ENCODE data around the gene TSPEAR.

GRCh38 chr21:44599264-44600029, 111.9 kb downstream of the TSPEAR start:
- TF ChIP-seq, protein P1, sequence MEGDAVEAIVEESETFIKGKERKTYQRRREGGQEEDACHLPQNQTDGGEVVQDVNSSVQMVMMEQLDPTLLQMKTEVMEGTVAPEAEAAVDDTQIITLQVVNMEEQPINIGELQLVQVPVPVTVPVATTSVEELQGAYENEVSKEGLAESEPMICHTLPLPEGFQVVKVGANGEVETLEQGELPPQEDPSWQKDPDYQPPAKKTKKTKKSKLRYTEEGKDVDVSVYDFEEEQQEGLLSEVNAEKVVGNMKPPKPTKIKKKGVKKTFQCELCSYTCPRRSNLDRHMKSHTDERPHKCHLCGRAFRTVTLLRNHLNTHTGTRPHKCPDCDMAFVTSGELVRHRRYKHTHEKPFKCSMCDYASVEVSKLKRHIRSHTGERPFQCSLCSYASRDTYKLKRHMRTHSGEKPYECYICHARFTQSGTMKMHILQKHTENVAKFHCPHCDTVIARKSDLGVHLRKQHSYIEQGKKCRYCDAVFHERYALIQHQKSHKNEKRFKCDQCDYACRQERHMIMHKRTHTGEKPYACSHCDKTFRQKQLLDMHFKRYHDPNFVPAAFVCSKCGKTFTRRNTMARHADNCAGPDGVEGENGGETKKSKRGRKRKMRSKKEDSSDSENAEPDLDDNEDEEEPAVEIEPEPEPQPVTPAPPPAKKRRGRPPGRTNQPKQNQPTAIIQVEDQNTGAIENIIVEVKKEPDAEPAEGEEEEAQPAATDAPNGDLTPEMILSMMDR (IDR thresholded peaks at IDR 0.05) = no peak
- TF ChIP-seq, protein P2, sequence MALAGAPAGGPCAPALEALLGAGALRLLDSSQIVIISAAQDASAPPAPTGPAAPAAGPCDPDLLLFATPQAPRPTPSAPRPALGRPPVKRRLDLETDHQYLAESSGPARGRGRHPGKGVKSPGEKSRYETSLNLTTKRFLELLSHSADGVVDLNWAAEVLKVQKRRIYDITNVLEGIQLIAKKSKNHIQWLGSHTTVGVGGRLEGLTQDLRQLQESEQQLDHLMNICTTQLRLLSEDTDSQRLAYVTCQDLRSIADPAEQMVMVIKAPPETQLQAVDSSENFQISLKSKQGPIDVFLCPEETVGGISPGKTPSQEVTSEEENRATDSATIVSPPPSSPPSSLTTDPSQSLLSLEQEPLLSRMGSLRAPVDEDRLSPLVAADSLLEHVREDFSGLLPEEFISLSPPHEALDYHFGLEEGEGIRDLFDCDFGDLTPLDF (CRISPR knock-in tag; IDR thresholded peaks at IDR 0.05) = no peak
